ENCODE data around the gene SLC32A1.

SLC32A1 gene

GRCh38 chr20:38725931-38726803 is 1.9 kb downstream of the SLC32A1 start:
- peak; percentile 76 to 79 for DNase-seq

- DNase-seq: peak; percentile 90
These were observed 2.7 kb downstream of the SLC32A1 start for GRCh38 chr20:38726804-38727606.

DNA sequence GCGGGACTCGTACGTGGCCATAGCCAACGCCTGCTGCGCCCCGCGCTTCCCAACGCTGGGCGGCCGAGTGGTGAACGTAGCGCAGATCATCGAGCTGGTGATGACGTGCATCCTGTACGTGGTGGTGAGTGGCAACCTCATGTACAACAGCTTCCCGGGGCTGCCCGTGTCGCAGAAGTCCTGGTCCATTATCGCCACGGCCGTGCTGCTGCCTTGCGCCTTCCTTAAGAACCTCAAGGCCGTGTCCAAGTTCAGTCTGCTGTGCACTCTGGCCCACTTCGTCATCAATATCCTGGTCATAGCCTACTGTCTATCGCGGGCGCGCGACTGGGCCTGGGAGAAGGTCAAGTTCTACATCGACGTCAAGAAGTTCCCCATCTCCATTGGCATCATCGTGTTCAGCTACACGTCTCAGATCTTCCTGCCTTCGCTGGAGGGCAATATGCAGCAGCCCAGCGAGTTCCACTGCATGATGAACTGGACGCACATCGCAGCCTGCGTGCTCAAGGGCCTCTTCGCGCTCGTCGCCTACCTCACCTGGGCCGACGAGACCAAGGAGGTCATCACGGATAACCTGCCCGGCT is 3.4 kb downstream of the SLC32A1 start:
- peak in 1 of 2 experiments; percentile 44 for DNase-seq

DNA sequence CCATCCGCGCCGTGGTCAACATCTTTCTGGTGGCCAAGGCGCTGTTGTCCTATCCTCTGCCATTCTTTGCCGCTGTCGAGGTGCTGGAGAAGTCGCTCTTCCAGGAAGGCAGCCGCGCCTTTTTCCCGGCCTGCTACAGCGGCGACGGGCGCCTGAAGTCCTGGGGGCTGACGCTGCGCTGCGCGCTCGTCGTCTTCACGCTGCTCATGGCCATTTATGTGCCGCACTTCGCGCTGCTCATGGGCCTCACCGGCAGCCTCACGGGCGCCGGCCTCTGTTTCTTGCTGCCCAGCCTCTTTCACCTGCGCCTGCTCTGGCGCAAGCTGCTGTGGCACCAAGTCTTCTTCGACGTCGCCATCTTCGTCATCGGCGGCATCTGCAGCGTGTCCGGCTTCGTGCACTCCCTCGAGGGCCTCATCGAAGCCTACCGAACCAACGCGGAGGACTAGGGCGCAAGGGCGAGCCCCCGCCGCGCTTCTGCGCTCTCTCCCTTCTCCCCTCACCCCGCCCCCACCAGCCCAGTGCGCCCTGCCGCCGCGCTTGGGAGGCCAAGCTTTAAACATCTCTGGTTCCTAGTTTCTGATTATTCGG is 4.0 kb downstream of the SLC32A1 start:
- peak; percentile 34 to 44 for DNase-seq

DNA sequence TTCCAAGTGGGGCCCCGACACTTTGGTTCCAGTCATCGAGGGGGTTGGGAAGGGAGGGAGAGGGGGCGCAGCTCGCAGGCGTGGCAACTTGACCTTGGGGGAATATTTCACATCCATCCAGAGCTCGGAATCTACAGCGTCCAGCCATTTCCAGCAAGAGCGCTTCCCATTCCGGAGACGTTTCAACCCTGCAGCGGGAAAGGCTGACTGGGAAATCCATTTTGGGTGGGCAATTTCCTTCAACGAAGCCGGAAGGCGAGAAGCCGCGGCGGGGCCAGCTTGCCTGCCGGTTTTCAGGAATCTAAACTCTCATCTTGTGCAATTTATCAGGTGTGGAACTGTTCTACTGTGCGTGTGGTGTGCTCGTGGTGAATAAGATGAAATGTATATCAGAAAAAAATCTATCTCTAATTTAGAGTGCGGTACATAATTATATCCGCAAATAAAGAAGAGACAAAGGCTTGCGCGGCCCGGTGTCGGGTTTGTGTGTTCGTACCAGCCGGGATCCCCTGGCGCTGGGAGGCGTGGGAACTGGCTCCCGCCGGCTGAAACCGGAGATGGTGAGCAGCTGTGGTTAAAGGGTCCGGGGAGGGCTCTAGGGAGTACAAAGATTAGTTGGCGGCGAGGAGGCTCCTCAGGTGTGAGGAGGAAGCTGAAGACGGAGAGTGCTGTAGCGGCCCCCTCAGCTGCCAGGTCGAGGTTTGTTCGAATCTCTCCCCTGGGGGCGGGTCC is 4.8 kb downstream of the SLC32A1 start:
- DNase-seq: peak; percentile 35 to 38

GRCh38 chr20:38729767-38730166 is 5.5 kb downstream of the SLC32A1 start:
- DNase-seq: peak in 1 of 2 experiments; percentile 39

DNA sequence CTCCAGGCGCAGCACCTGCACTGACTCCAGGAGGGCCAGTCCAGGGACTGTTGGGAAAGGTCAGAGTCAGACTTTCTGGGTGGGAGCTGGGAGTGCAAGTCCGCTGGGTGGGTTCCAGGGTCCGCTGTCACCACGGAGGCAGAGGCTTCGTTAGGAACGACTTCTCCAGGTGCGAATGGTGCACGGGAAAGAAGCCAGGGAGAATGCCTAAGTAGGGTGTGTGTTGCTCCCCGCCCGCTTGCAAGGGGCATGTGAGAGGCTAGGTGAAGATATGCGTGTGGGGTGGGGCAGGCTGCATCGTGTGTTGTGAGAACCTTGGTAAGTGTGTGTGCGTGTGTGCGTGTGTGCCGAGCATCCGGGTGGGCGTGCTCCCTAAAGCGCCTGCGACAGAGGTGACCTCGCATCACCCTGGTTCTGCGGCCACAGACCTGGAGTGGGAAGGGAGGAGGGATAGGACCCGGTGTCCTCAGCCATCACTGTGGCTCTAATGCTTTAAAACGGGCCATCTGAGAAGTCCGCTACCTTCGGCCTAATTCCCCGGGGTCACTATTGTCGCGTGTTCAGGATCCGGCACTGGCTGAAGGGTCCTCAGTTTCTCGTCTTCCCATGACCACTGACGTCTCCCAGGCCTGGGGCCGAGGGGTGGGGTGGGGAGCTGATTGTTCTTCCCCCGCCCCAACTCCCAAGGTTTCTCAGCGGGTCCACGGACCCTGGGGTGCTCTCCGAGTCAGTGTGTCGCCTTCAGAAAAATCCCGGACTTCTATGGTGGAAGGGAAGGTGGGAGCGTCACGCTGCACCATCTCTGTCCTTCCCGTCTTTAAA is 6.1 kb downstream of the SLC32A1 start:
- DNase-seq: peak in 1 of 2 experiments; percentile 36

DNA sequence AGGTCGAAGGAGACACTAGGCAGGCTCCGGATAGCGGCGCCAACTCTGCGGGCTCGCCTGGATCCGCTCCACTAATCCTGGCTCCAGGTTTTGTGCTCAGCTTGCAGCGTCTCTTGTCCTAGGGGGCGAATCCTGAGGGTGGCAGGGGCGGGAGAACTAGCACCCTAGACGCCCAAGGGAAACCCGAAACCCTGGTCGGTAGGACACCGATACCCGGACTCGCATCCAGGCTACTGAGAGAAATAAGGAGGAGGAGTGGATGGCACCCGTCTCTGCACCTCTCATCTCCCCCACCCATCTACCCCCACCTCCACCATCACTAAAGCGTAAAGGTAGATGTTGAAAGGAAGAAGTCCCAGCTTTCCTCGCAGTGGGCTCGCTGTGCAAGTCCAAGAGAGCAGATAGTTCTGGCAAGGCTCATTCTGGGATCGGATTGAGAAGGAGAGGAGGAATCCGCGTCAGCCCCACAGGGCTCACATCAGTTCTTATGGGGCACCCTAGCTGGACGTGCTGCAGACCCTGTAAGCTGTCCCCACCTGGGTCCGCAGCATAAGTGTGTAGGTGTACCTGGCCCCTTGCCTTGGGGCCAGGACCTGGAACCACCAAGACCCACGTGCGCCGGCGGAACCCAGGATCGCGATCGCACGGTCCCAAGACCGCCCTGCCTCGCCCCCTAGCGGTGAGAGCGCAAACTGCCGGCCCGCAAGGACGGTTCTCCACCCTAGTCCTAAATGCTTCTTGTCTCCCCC is 6.9 kb downstream of the SLC32A1 start:
- DNase-seq: peak; percentile 87 to 89

DNA sequence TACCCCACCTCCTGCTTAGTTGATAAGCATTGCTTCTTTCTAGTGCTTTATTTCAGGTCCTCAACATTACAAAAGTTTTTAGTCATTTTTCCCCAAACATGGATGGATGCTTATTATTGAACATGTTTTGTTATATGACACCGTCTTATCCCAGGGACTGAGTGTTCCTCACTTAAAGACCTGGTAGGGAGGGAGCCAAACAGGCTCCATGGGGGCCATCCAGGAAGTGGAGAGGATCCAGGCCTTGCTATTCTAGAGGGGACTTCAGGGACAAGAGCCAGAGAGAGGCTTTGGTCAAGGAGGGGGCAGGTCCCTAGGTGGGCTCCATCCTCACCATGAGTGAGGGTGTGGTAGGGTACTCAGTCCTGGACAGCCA is 7.4 kb downstream of the SLC32A1 start:
- no peak for DNase-seq

DNA sequence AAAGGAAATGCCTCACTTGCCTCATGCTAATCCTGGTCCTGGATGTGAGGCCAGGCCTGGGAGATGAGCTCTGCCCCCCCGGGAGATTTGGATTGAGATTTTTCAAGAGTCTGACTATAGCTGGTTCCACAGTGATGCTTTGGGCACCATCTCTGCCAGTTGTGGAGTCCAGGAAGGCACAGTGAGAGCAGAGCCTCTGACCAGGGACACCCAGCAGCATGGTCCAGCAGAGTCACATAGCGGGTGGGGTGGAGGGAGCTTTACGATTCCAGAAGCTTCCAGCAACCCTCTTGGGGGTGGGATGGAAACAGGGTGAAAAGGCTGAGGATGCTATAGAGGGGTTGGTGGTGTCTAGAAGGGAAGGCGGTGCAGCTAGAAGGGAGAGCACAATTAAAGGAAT is 8.7 kb downstream of the SLC32A1 start:
- DNase-seq: no peak

DNA sequence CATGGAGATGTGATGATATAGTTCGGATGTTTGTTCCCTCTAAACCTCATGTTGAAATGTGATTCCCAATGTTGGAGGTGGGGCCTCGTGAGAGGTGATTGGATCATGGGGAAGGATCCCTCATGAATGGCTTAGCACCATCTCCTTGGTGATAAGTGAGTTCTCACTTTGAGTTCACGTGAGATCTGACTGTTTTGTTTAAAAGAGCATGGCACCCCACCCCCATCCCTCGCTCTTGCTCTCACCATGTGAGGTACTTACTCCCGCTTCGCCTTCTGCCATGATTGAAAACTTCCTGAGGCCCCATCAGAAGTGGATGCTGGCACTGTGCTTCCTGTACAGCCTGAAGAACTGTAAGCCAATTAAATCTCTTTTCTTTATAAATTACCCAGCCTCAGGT is 10.9 kb downstream of the SLC32A1 start:
- DNase-seq: no peak

GRCh38 chr20:38737887-38738286 is 13.6 kb downstream of the SLC32A1 start:
- no peak for DNase-seq

GRCh38 chr20:38745757-38746156 is 21.5 kb downstream of the SLC32A1 start:
- no peak for DNase-seq

GRCh38 chr20:38747495-38748096 is 23.3 kb downstream of the SLC32A1 start:
- no peak for DNase-seq

DNA sequence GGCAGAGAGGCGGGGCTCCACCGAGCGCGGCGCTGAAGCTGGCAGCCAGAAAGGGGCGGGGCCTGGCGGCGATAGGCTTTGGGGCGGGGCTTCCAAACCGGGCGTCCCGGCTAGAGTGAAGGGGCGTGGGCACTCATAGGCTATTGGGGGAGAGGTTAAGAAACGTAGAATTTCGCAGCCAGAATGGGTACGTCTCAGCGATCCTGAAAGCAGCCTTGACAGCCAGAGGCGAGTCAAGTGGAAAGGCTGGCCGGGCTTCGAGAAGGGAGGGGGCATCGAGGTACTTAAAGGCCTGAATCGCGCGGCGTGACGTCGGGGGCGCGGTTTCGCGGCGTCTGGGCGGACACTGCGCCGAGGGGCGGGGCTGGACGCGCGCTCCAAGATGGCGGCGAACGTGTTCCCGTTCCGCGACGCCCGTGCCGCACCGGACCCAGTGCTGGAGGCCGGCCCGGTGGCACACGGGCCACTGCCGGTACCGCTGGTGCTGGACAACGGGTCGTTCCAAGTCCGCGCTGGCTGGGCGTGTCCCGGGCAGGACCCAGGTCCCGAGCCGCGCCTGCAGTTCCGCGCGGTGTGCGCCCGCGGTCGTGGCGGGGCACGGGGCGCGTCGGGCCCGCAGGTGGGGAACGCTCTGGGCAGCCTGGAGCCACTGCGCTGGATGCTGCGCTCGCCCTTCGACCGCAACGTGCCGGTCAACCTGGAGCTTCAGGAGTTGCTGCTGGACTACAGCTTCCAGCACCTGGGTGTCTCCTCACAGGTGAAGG is 24.0 kb downstream of the SLC32A1 start, which contains the start of gene ACTR5:
Gene ACTR5 (plus strand): TSS at position 364 of the 764 bp plus-strand sequence. CDS start 19 bp downstream, at position 383.
- DNase-seq: peak; percentile 99

DNA sequence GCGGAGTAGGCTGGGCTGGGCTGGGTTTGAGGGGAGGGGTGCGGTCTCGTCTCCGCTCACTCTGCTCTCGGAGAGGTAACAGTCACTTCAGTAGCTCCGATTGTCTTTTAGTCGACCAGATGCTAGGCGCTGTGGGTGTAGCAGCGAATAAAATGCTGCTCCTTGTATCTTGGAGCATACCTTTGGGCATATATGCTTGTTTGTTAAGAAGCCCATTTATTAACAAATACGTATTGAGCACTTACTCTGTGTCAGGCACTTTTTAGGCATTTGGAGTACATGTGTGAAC is 24.5 kb downstream of the SLC32A1 start:
- peak in 1 of 2 experiments; percentile 79 for DNase-seq

DNA sequence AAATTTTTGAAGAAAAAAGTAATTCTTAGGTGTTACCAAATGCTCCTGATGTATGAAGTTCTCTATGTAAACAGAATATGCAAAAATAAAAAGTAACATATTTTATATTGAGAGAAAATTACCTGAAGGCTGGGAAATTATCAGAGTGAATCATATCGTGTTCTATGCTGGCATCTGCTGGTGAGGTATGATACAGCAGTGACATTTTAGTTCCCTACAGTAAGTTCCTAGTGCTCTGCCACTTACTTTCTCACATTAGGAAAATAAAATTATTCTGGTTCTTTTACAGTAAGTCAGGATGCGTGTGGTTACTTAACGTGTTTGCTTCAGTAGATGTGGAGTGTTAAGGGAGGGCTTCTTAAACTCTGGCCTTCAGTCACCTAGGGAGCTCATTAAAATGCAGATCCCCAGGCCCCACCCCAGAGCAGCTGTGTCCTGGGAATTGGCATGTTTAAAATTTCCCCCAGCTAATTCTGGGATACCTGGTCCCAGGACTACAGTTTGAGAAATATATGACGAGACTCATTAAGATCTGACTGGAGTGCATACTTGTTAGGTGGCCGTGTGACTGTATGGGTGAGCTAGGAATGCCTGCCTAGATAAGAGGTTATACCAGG is 27.2 kb downstream of the SLC32A1 start:
- no peak for DNase-seq

DNA sequence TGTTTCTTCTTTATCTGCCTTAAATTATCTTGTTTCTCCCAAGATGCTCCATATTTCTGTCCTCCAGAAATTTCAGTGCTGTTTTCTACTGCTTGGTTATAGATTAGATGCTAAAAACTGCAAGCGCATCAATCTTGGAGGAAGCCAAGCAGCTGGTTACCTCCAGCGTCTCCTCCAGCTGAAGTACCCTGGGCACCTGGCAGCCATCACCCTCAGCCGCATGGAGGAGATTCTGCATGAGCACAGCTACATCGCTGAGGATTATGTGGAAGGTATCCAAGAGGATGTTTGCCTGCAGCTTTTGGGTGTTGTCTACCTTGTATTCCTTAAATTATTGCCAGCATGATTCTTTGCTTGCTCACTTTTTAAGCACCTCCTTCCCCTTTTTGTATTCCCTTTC is 27.7 kb downstream of the SLC32A1 start:
- DNase-seq: no peak

- no peak for DNase-seq
These were observed 30.6 kb downstream of the SLC32A1 start for GRCh38 chr20:38754924-38755323.
